GDM1 (cell line): ENCODE measurements around the gene SIT1.

Source experiments
- DNase-seq: peaks from one replicate; lab custom pipeline; 2025; lab: John Stamatoyannopoulos, UW

The SIT1 gene

DNA sequence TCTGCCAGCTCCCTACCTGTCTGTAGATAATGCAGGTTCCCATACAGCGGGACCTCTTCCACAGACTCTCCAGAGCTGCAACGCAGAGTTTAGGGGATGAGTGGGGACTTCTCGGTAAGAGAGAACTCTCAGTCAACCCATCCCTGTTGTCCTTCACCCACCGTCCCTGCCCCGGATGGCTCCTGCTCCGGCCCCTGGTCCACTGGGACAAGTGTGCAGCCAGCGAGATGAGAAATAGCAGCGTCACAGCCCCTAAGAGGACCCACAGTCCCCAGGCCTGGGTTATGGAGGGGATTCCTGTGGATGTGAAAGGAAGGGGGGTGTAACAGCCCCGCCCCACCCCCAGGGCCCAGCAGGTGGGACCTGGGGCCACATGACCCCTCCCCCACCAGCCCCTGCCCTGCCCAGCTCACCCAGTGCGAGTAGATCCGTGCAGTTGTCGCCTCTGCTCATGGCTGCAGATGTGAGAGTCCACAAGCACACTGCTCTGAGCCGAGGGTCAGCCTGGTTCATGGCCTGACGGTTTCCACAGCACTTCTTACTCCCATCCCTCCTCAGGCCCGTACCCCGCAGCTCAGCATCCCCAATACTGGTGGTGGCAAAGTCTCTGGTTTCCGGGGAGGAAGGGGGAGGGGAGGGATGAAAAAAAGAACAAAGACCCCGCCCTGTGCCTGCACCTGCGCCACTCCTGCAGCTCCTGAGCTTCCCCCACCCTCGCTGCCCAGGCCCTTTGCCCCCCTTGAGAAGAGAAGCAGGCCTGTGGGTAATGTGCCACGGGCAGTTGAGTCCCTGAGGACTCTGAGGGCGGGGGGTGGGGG lies at the start of gene SIT1:
SIT1 (minus strand) TSS at position 591 of the 818 bp plus-strand sequence; CDS start at position 513, 78 bp downstream.
- no peak for DNase-seq

- DNase-seq, result no peak
Observed at GRCh38 chr9:35700031-35700430, 49.3 kb upstream of the SIT1 start.

DNA sequence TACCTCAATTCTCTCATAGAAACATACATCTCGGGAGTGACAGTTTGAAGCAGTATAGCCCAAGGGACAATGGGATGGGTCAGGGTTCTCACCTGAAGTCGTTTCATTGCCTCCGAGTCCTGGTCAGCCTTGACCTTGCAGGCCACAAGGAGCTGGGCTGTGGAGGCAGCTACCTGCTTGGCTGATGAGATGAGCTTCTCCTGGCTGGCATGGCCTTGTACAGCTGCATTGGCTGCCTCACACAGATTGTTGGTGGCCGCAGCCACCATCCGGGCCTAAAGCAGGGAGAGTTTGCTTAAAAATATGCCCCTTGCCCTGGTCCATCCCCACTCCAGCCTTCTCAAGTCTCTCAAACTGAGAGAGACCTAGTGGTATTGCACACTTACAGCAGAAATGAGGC lies 47.5 kb upstream of the SIT1 start:
- no peak for DNase-seq

GRCh38 chr9:35697486-35697885 lies 46.8 kb upstream of the SIT1 start:
- DNase-seq, result no peak

DNA sequence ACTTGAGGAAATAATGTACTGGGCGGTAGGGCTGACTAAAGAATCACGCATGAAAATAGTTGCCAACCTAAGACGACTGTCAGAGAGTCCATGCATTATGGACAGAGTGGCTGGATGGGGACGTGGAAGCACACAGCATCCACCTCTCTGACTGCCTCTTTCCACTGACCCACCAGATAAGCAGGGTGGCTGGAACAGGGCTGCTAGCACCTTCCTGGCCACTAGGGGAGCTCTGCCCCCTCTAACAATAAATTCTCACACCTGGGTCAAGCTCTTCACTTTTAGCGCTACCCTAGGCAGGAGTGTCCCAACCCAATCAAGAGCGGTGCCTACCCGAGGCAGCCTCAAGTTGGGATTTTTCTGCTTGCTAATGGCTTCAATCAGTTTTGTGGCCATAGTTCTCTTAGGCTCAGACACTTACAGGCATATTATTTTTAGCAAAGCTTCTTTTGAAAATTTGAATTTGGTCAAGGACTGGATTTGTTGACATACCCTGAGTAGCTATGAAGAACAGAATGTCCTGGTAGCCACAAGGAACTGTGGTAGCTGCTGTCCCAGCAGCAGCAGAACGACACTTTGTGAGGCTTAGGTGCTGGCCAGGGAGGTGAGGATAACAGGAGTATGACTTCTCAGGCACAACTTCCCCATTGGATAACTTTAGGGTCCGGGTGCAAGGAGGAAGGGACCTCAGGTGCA lies 45.9 kb upstream of the SIT1 start:
- DNase-seq, result peak; percentile 13

DNA sequence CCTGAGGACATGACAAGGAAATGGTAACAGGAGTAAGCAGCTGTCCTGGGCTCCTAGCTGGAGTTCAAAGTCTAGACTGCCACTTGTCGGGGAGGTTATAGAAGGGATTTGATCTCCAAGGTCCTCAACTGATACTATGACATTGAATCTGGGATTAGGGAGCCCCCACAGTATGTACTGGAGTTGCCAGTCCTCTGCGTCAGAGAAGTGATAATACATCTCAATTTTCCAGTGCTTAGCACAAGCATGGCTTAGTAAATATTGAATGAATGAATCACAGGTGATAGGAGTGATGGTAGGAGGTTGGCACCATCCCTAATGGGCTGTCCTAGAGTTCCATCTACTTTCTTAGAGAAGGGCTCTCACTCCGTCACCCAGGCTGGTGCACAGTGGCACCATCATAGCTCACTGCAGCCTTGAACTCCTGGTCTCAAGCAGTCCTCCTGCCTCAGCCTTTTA lies 45.2 kb upstream of the SIT1 start:
- no peak for DNase-seq

GRCh38 chr9:35691757-35692301 lies 41.1 kb upstream of the SIT1 start:
- DNase-seq, result no peak

GRCh38 chr9:35691334-35691650 lies 40.6 kb upstream of the SIT1 start:
- DNase-seq, result no peak

DNA sequence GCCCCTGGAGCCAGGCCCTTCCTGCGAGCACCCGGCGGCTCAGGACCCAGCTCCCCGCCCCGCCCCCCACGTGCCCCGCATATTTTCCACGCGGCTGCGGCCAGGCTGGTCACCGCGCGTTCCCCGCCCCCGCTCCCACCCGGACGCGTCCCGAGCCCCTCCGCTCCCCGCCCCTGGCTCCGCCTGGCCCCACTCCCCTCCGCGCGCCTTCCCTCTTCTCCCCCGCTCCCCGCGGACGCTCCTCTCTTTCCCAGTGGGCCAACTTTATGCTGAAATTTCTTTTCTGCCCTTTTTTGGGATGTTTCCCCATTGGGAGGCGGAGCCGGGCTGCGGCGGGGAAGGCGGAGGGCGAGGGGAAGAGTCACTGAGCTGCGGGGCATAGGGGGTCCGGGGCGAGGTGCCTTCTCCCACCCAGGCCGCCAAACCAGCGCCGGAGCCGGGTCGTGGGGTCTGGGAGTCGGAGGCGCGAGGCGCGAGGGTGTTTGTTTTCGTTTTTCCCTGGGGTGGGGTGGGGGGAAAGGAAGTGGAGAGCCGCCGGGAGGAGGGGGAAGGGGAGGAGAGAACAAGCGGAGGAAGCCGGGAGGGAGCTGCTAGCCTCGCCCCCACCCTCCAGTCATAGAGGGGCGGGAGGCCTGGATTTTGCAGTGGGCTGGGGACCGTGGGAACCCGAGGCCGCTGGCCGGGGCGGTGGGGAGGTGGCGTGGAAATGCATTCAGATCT lies 40.0 kb upstream of the SIT1 start:
- peak; percentile 47 for DNase-seq

- DNase-seq, result no peak
Observed at GRCh38 chr9:35690294-35690613, 39.5 kb upstream of the SIT1 start.

DNA sequence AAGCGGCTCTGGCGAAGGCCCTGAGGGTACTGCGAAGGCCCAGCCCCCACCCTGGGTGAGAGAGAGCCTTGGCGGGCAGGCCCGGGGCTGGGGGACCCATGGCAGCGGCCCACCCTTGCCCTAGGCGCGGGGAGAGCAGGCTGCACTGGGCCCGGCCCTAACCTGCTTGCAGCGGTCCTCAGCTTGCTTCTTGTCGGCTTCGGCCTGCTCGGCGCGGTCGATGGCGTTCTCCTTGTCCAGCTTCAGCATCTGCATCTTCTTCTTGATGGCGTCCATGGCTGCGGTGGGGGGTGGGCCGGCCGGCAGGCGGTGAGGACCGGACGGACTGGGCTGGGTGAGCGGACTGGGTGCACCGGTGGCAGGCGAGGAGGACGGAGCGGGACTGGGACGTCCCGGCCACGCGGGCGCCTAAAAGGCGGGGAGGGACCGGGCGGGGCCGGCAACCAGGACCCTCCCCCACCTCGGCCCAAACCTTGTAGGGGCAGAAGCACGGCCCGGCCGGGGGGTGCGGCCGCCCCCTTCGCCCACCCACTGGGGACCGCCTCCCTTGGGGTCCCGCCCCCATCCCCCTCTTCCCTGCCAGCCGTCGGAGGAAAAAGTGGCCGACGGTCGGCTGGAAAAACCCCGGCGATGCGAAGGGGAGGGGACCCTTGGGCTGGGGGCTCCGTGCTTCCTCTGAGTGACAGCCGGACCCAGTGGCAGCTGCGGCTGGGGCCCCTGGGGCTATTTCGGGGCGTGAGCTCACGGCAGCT lies 39.0 kb upstream of the SIT1 start, which contains the start of gene TPM2:
TPM2 (minus strand) TSS at position 384 of the 752 bp plus-strand sequence; CDS start at position 276, 108 bp downstream.
- no peak for DNase-seq

DNA sequence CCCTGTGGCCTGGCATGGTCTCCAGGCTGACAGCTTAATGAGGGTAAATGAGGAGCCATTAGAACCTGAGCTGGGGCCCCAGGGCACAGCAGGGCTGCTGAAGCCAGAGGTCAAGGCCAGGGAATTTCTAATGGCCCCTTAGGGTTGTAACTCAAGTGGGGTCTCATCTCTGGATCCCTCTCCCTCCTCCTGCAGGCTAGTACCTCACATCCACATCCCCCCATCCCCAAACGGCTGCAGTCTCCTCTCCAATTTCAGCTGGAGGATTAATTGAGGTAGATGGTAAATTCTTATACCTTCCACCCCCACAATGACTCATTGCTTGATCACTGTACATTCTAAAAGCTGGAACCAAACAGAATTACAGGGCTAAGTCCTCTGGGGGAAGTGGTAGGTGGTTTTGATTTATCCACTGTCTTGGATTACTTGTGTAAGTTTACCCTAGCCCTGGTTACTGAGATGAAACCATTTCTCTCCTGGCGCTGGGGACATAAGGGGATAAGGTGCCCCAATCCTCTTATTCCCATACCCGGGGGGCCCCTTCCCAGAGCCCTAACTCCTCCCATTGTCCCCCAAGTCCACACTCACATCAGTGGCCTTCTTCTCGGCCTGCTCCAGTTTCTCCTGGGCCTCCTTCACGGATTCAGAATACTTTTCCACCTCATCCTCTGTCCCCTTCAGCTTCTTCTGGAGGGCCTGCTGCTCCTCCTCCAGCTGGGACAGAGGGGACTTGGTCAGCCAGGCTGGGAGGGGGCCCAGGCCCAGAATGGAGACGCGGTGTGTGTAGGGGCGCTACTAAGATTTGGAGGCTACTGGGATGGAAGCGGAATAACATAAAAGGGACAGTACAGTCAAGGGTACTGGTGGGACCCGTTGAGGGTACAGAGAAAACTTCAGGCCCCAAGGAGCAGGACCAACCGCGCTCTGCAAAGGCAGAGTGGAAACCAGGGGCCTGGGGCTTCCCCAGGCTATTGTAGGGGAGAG lies 38.1 kb upstream of the SIT1 start:
- no peak for DNase-seq

GRCh38 chr9:35687972-35688557 lies 37.3 kb upstream of the SIT1 start:
- DNase-seq, result no peak

GRCh38 chr9:35687306-35687705 lies 36.6 kb upstream of the SIT1 start:
- DNase-seq, result no peak

DNA sequence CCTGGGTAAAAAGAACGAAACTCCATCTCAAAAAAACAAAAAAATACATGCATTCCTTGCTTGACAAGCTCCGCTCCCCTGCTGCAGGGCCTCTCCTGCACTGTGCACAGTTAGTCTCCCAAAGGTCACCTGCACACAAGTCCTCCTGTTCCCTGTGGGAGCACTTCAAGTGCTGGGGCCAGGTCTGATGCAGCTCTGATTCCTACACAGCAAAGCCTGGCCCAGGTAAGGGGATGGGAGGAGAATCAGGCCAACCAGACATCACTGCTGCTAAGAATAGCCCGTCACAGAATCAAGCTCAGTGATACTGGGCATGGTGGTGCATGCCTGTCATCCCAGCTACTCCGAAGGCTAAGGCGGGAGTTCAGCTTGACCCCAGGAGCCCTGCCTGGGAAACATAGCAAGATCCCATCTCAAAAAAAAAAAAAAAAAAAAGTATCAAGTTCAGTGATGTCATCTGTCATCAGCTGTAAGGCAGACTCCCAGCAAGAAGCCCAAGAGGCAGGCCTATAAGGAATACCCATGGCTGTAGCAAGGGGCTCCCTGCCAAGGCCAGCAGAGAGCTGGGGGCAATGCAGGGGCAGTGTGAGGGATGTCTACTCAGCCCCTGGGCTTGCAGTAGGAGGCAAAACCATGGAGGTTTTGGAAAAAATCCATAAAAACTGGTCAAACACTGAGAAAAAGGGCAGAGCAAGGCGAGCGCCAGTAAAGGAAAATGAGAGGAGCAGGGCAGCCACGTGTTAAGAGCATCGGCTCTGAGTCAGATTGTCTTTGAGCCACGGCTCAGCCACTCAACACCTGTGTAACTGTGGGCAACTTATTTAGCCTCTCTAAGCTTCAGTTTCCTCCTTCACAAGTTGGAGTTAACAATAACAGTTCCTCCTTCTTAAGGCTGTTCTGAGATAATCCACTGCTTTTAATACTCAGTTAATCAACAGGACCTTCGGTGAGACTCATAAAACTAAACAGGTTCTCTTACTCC lies 35.8 kb upstream of the SIT1 start:
- DNase-seq, result no peak

- DNase-seq, result no peak
Observed at GRCh38 chr9:35685506-35685905, 34.8 kb upstream of the SIT1 start.

DNA sequence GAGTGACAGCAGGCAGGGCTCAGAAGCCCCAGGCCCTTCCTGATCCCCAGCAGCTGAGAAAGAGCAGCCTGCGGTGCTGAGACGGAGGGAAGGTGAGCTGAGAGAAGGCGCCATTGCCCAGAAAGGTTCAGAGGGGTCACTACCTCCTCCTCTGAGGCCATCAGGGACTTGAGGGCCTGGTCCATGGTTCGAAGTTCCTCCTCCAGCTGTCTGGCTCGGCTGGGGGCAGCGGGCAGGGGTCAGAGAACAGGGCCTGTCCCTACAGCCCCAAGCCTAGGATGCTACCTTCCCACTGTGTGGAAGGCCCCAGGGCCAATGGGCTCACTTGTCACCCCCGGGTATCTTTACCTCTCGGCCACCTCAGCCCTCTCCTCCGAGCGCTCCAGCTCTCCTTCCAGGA lies 34.2 kb upstream of the SIT1 start:
- DNase-seq, result no peak

GRCh38 chr9:35683323-35683722 lies 32.6 kb upstream of the SIT1 start:
- DNase-seq, result no peak
